Measurements from ENCODE around the gene TAS2R38. TPM values are rescaled to one million over a fixed set of nuclear protein-coding genes. Genes with fewer than 3 reads are reported as not detected.
A peak's percentile ranks its signal among the peaks of the same experiment; 100 is the strongest.
"Not testable (repeated sequence)": the region's sequence is repeated elsewhere in the genome, so short reads cannot be mapped to it uniquely, and the experiment has no call there.

The TAS2R38 gene
- polyA plus RNA-seq, 6 donors from 2014 or later = not detected

DNA sequence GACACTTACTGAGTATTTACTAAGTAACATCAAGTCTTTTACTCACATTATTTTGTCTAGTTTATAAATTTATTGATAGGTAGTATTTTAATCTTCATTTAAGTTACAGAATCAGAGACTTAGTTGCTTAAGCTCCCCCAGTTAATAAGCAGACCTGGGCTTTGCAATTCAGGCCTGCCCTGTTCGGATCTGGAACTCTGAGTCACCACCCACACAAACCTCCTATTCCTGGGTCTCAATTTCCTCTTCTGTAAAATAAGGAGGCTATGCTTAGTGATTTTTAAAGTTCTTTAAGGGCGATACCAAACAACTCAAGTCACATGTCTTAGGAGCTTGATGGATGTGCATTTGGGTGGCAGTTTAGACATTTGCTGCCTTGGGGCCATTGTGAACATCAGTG, 18.6 kb upstream of the TAS2R38 start:
- no peak overlapping the region for H3K27ac Mint-ChIP-seq

DNA sequence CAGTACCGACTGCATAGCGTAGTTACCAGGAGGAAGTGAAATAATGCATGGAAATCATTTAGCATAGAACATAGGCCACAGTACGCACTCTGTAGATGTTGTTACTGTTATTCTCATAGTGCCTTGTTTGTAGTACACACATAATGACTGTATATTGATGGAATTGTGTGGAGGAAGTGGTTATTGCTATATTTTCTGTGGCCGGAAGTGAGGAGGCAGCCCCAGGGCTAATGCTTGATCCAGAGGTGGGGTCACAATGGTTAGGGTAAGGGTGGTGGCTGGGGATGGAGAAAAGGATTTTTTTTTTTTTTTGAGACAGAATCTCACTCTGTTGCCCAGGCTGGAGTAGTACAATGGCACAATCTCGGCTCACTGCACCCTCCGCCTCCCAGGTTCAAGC, 17.6 kb upstream of the TAS2R38 start:
- H3K4me3 Mint-ChIP-seq = no peak overlapping the region
- peaks cover 0 to 20% (median 7%) of the 10 kb centered on the region in 3 donors for H3K27me3 Mint-ChIP-seq
- H3K36me3 Mint-ChIP-seq = peaks cover 0 to under 1% of the 10 kb centered on the region in 2 donors
- peaks cover 0 to 13% (median 2%) of the 10 kb centered on the region in 7 donors for H3K9me3 Mint-ChIP-seq
- DNase-seq = no peak
- H3K27ac Mint-ChIP-seq = no peak overlapping the region
- no peak for ATAC-seq (ENCODE audit: low read depth in 2 of 2)
- no peaks in the 10 kb centered on the region for H3K4me1 Mint-ChIP-seq

More for the DNA sequence above, 18.6 kb upstream of the TAS2R38 start:
- H3K4me1 Mint-ChIP-seq = no peaks in the 10 kb centered on the region
- peaks cover 0 to 13% (median 4%) of the 10 kb centered on the region in 7 donors for H3K9me3 Mint-ChIP-seq
- DNase-seq (no peak), ATAC-seq (ENCODE audit: low read depth in 2 of 2) (no peak)
- peaks cover 0 to 21% (median 7%) of the 10 kb centered on the region in 3 donors for H3K27me3 Mint-ChIP-seq
- no peak overlapping the region for H3K4me3 Mint-ChIP-seq
- H3K36me3 Mint-ChIP-seq = peaks cover 6 to 7% of the 10 kb centered on the region in 2 donors

DNA sequence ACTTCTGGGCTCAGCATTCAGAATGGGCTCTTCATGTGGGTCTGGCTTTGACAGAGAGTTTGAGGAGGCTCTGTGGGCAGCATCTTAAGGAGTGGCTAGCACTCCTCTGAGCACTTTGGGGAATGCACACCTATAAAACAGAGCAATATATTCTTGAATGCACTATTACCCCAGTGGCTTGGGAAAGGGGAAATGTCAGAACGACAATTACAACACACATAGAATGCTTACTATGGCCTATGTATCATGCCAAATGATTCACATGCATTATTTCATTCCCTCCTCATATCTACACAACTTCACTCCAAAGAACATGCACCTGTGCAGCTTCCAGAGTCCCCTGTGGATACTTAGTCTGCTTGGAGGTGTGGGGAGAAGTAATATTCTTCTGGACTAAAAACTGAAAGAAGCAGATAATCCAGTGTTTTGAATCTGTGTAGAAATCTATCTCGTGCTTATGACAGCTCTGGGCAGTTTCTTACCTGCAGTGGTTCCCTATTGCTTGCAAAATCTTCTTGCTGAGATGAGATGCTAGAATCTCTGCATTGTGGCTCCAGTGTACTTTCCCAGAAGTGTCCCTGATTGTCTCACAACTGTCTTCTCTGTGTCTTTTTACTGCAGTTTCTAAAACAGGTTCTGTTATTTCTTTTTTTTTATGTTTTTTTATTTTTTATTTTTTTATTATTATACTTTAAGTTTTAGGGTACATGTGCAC, 16.6 kb upstream of the TAS2R38 start:
- no peak overlapping the region for H3K27ac Mint-ChIP-seq
- H3K9me3 Mint-ChIP-seq = peaks cover 0 to 6% (median 0%) of the 10 kb centered on the region in 7 donors
- ATAC-seq (ENCODE audit: low read depth in 2 of 2) (no peak), DNase-seq (no peak)
- no peaks in the 10 kb centered on the region for H3K36me3 Mint-ChIP-seq
- H3K4me1 Mint-ChIP-seq = no peaks in the 10 kb centered on the region
- peaks cover 0 to 20% (median 7%) of the 10 kb centered on the region in 3 donors for H3K27me3 Mint-ChIP-seq
- no peak overlapping the region for H3K4me3 Mint-ChIP-seq

DNA sequence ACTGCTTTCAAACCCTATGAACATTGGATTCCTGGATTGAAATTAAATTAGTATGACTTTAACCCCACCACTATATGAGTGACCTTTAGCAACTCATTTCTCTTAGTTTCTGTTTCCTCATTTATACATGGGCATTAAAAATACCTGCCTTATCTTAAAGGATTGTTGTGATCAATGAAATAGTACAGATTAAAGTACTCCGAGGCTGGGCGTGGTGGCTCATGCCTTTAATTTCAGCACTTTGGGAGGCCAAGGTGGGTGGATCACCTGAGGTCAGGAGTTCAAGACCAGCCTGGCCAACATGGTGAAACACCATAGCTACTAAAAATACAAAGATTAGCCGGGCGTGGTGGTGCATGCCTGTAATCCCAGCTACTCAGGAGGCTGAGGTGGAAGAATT, 14.2 kb upstream of the TAS2R38 start:
- not testable (repeated sequence) for H3K9me3 Mint-ChIP-seq; H3K36me3 Mint-ChIP-seq; H3K27ac Mint-ChIP-seq; H3K4me3 Mint-ChIP-seq; H3K4me1 Mint-ChIP-seq; DNase-seq; ATAC-seq (ENCODE audit: low read depth in 2 of 2)
- peaks cover 0 to 20% (median 7%) of the 10 kb centered on the region in 3 donors for H3K27me3 Mint-ChIP-seq

DNA sequence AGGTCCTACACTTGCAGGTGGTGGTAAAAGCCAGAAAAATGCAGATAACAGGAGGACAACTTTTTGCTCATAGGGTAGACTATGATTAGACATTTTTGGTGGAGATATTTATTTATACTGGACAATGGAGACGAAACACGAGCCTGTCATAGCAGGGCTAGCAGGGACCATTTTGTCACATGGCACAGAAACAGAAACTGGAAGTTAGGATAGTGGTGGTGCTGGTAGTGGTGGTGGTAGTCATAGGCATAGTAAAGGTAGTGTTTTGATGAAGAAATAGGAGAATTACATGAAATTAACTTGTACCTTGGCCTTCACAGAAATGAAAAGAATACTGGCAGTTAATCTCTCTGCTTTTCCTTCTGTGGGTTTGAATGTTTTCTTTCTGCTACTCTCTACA, 13.3 kb upstream of the TAS2R38 start:
- H3K36me3 Mint-ChIP-seq = no peaks in the 10 kb centered on the region
- peaks cover 0 to 20% (median 7%) of the 10 kb centered on the region in 3 donors for H3K27me3 Mint-ChIP-seq
- no peak overlapping the region for H3K4me3 Mint-ChIP-seq
- H3K27ac Mint-ChIP-seq = no peak overlapping the region
- H3K4me1 Mint-ChIP-seq = no peaks in the 10 kb centered on the region
- no peaks in the 10 kb centered on the region for H3K9me3 Mint-ChIP-seq
- DNase-seq (no peak), ATAC-seq (ENCODE audit: low read depth in 2 of 2) (no peak)

DNA sequence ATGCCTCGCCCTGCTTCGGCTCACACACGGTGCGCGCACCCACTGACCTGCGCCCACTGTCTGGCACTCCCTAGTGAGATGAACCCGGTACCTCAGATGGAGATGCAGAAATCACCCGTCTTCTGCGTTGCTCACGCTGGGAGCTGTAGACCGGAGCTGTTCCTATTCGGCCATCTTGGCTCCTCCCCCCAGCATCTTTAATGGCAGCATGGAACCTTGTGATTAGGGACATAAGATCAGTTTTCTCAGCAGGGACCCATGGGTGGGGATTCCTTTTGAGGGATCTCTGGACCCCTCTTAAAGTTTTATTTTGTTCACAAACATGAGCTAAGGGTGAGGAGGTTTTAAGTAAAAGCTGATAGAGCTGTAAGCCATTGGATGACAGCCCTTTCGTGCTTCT, 12.4 kb upstream of the TAS2R38 start:
- H3K4me3 Mint-ChIP-seq; H3K4me1 Mint-ChIP-seq; H3K9me3 Mint-ChIP-seq; ATAC-seq (ENCODE audit: low read depth in 2 of 2); DNase-seq; H3K27ac Mint-ChIP-seq; H3K36me3 Mint-ChIP-seq: not testable (repeated sequence)
- H3K27me3 Mint-ChIP-seq = peaks cover 0 to 20% (median 5%) of the 10 kb centered on the region in 3 donors

DNA sequence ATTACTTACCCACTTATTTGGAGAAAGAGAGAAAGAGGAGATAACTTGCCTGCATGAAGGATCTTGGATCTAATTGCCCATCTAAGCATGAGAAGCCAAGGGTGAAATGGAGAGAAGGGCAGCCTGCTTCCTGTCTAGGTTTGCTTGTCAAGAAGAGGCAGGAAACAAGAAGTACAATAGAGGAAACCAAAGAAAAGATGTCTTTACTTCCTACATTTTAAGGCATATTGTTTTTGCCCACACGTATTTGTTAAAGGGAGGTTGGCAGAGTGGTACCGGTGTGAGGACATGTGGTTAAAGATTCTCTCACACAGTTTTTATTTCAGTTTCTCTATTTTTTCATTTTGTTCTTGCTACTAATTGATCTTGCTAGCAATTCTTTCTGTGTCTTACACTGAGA, 6.0 kb upstream of the TAS2R38 start:
- ATAC-seq (ENCODE audit: low read depth in 2 of 2) = peak; percentile 42 to 45
- peak; percentile 12 for DNase-seq
- H3K9me3 Mint-ChIP-seq = peaks cover 0 to 9% (median 5%) of the 10 kb centered on the region in 7 donors
- peaks cover 10 to 29% (median 26%) of the 10 kb centered on the region in 3 donors for H3K4me1 Mint-ChIP-seq
- H3K36me3 Mint-ChIP-seq = no peaks in the 10 kb centered on the region
- H3K4me3 Mint-ChIP-seq = peak overlapping the region in 3 of 8 donors; percentile 12 to 75 (median 13)
- no peaks in the 10 kb centered on the region for H3K27me3 Mint-ChIP-seq
- peak overlapping the region in 5 of 6 donors; percentile 12 to 80 (median 42) for H3K27ac Mint-ChIP-seq

DNA sequence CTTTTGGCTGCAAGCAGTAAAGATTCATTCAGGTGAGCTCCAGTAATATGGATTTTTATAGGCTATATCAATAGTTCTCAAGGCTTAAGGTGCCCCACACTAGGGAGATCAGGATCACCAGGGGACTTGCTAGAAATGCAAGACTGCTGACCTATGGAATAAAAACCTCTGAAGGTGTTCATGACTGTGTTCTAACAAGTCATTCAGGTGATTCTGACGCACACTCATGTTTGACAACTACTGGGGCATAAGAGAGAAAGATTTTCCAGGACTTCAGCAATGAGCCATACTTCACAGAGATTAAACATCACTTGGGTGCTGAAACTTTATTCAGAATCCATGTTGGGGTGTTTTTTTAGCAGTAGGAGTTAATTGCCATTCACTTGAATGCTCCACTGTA, 4.8 kb upstream of the TAS2R38 start:
- no peak for ATAC-seq (ENCODE audit: low read depth in 2 of 2)
- Mint-ChIP-seq H3K4me3 (peak overlapping the region in 1 of 8 donors; percentile 22), H3K27me3 (no peaks in the 10 kb centered on the region), H3K9me3 (peaks cover 0 to 9% (median 5%) of the 10 kb centered on the region in 7 donors), H3K27ac (peak overlapping the region in 3 of 6 donors; percentile 24 to 57 (median 44)), H3K4me1 (peaks cover 10 to 29% (median 26%) of the 10 kb centered on the region in 3 donors), H3K36me3 (no peaks in the 10 kb centered on the region)
- DNase-seq = no peak

DNA sequence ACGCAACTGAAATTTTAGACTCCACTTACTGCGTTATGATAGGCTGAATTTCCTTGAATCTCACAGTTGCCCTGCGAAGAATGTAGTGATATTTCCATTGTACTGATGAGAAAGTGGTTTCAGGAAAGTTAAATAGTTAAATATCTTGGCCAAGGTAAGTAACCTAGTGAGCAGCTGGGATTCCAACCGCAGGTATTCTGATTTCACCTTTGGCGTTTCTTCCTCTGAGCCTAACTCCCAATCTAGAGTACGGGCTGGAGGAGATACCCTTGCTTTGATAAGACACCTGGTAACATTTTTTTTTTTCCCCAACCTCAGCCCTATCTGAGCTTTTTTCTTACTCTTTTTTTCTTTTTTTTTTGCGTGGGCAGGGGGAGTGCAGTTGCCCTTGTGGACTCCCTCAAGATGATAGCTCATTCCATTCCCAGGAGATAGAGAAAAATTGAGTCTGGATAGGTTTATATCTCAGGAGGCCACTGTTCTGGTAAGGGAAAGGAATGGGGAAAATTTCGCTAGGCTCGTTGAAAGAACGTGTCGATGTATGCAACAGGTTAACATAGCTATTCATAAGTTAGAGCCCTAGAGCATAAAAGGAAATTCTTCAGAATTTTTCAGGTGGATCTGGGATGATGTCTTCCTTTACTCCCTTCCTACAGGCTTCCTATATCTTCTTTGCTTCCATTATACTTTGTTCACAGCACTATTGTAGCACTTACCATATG, 3.1 kb upstream of the TAS2R38 start:
- Mint-ChIP-seq H3K27ac (peak overlapping the region in 5 of 6 donors; percentile 78 to 88 (median 84)), H3K4me3 (peak overlapping the region; percentile 69 to 90 (median 83)), H3K36me3 (no peaks in the 10 kb centered on the region), H3K4me1 (peaks cover 10 to 29% (median 26%) of the 10 kb centered on the region in 3 donors), H3K9me3 (peaks cover 0 to 9% (median 5%) of the 10 kb centered on the region in 7 donors), H3K27me3 (no peaks in the 10 kb centered on the region)
- DNase-seq = no peak
- ATAC-seq (ENCODE audit: low read depth in 2 of 2) = no peak

DNA sequence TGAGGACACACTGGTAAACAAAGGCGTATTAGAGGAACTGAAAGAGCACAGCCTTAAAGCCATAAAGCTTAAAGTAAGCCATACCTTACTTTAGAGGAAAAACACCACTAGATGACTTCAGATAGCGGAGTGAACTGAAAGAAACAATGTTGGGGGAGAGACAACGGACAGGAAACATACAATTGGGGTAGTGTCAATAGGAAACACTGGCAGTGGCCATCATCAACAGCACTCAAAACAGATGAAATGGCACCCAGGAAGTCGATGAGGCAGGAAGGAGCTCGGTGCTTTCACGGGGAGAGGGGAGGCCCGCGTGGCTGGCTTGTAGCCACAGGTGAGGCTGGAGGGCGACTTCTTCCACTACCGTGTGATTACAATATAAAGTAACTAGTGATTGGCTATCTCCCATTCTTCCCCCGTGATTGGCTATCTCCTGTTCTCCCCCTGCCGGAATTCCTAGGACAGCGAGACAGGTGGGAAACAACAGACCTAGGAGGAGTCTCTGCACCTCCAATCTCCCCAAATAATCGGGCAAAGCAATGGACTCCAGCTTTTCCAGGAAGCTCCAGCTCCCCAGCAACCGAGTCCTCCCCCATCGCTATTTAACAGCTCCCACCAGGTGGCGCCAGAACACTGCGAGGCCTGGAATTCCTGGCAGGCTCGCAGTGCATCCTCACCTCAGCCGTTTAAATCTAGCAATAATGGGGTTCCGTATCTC, 2.4 kb upstream of the TAS2R38 start:
- Mint-ChIP-seq H3K27ac (peak overlapping the region; percentile 49 to 91 (median 85)), H3K4me3 (peak overlapping the region; percentile 69 to 90 (median 83)), H3K4me1 (peaks cover 10 to 31% (median 26%) of the 10 kb centered on the region in 3 donors), H3K36me3 (no peaks in the 10 kb centered on the region), H3K27me3 (no peaks in the 10 kb centered on the region), H3K9me3 (peaks cover 0 to 9% (median 5%) of the 10 kb centered on the region in 7 donors)
- ATAC-seq (ENCODE audit: low read depth in 2 of 2) = peak; percentile 80
- peak; percentile 54 for DNase-seq

DNA sequence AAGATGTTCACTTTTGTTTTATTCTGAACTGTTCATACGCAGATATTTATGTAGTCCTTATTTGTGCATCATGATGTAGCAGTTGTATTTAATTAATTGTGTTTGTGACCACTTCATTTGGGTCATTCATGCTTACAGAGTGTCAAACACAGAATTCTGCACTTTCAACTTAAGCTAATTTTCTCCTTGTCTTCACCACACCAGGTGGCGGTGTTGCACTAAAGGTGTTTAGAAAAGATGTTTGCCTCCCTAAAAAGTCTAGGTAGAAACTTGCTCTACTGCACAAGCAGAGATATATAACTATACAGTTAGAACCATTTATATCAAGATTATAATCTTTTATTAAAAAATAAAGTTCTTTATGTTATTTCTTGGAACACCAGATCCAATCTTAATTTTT, 1.3 kb upstream of the TAS2R38 start:
- Mint-ChIP-seq H3K4me1 (peaks cover 10 to 29% (median 26%) of the 10 kb centered on the region in 3 donors), H3K27ac (peak overlapping the region in 2 of 6 donors; percentile 9 to 44), H3K27me3 (no peaks in the 10 kb centered on the region), H3K4me3 (no peak overlapping the region), H3K36me3 (no peaks in the 10 kb centered on the region), H3K9me3 (peaks cover 0 to 9% (median 5%) of the 10 kb centered on the region in 7 donors)
- DNase-seq (peak; percentile 9), ATAC-seq (ENCODE audit: low read depth in 2 of 2) (no peak)

DNA sequence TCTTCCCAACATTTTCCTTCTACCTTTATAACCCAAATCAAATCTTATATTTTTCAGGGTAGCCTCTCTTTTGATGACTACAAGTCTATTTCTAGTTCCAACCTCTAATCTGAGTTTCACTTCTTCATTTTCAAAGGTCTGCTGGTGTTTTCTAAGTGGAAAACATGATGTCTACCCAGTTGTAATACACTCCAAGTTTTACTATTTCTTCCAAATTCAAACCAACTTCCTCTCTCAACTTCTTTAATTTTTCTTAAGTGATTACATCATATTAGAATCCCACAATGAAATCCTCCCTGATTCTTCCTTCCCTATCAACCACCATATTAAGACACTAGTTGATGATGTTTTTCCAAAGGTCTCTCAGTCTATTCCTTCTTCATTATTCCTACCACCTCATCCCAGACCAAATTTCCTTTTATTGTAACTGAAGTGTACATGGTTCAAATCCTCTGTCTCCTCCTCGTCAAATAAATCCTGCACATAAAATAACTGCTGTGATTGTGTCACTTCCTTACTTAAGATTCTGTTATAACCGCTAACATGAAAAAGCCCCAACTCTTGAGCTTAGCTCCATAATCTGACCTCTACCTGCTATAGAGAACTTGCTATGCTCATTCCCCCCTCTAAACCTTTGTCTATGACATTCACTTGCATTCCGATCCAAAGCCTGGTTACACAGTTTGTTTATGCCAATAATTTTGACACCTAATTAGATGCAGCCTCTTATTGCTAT, 12.7 kb downstream of the TAS2R38 start:
- ATAC-seq (ENCODE audit: low read depth in 2 of 2) (peak; percentile 85 to 88), DNase-seq (peak; percentile 53)
- peaks cover 0 to 7% (median 2%) of the 10 kb centered on the region in 7 donors for H3K9me3 Mint-ChIP-seq
- peaks cover 18 to 27% (median 24%) of the 10 kb centered on the region in 3 donors for H3K4me1 Mint-ChIP-seq
- no peaks in the 10 kb centered on the region for H3K36me3 Mint-ChIP-seq
- no peaks in the 10 kb centered on the region for H3K27me3 Mint-ChIP-seq
- peak overlapping the region; percentile 38 to 92 (median 84) for H3K27ac Mint-ChIP-seq
- peak overlapping the region in 6 of 8 donors; percentile 0 to 72 (median 36) for H3K4me3 Mint-ChIP-seq
